ENCODE data around the gene RRP9.

RRP9 gene

DNA sequence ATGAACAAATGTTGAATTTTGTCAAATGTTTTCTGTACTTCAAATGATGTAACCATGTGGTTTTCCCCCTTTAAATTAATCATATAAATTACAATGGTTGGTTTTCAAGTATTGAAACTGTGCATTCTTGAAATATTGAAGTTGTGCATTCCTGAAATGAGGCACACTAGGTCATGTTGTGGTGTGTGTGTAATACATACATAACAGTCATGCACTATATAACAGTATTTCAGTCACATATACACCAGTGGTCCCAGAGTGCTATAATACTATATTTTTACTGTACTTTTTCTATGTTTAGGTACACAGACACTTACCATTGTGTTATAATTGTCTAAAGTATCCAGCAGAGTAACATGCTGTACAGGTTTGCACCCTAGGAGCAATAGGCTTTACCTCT, 55.3 kb downstream of the RRP9 start:
- Histone ChIP-seq H3K4me2 (ENCODE audit: low read depth, low read length) (no peak overlapping the region), H3K36me3 (replicated peaks; ENCODE audit: insufficient read depth, low read length) (no peaks in the 10 kb centered on the region), H4K20me1 (ENCODE audit: insufficient read depth, low read length) (no peaks in the 10 kb centered on the region), H3K9ac (ENCODE audit: low read length) (no peak overlapping the region), H3K9me3 (replicated peaks; ENCODE audit: insufficient read depth, low read length) (no peaks in the 10 kb centered on the region), H3K4me3 (ENCODE audit: low read length) (no peak overlapping the region), H3K79me2 (ENCODE audit: low read length) (no peaks in the 10 kb centered on the region), H3F3A (ENCODE audit: insufficient read depth, low read length) (no peaks in the 10 kb centered on the region), H3K9me2 (replicated peaks; ENCODE audit: insufficient read depth, low read length) (no peaks in the 10 kb centered on the region), H3K27me3 (replicated peaks; ENCODE audit: insufficient read depth, low read length) (no peaks in the 10 kb centered on the region), H2AFZ (ENCODE audit: low read length) (no peak overlapping the region), H3K4me1 (ENCODE audit: low read length) (no peaks in the 10 kb centered on the region), H3K27ac (ENCODE audit: low read length) (no peak overlapping the region)
- TF ChIP-seq CTCF (IDR thresholded peaks at IDR 0.05; ENCODE audit: low read length) (no peak), EZH2 (optimal IDR thresholded peaks at IDR 0.05; ENCODE audit: low read depth, low read length) (no peak)
- DNase-seq = no peak

Measured in MM.1S (cell line).